H9 (cell line): Measurements from ENCODE around the gene OR6B2. TPM values are rescaled to one million over a fixed set of nuclear protein-coding genes. Genes with fewer than 3 reads are reported as not detected.

Experiments used
- DNase-seq: peaks from one replicate; pipeline ENCODE4 v3.0.0-alpha.2; 2017
- H2AFZ ChIP-seq: one replicate; pipeline ENCODE4 v1.6.1; 2013; ENCODE audit warnings: mild to moderate bottlenecking, low read length, control low read depth, moderate library complexity
- H2AK5ac ChIP-seq: 2 replicates; pipeline ENCODE4 v1.6.1; 2013; ENCODE audit warnings: low read length, control low read depth, mixed read lengths; ENCODE audit not compliant: insufficient read length
- H2BK120ac ChIP-seq: one replicate; pipeline ENCODE4 v1.6.1; 2013; ENCODE audit warnings: low read depth, mild to moderate bottlenecking, low read length, control low read depth, inconsistent platforms; ENCODE audit not compliant: poor library complexity, severe bottlenecking
- H2BK12ac ChIP-seq: 2 replicates; pipeline ENCODE4 v1.6.1; 2013; ENCODE audit warnings: low read length, control low read depth, mixed read lengths, low read depth; ENCODE audit not compliant: insufficient read length
- H2BK15ac ChIP-seq: 2 replicates; pipeline ENCODE4 v1.6.1; 2013; ENCODE audit warnings: low read depth, low read length, control low read depth
- H2BK20ac ChIP-seq: one replicate; pipeline ENCODE4 v1.6.1; 2013; ENCODE audit warnings: low read depth, mild to moderate bottlenecking, low read length, control low read depth, inconsistent platforms; ENCODE audit not compliant: poor library complexity, severe bottlenecking
- H2BK5ac ChIP-seq: 2 replicates; pipeline ENCODE4 v1.6.1; 2013; ENCODE audit warnings: low read length, control low read depth, mixed read lengths; ENCODE audit not compliant: insufficient read length
- H3K14ac ChIP-seq: 2 replicates; pipeline ENCODE4 v1.6.1; 2013; ENCODE audit warnings: low read length, control low read depth; ENCODE audit not compliant: insufficient read depth
- H3K18ac ChIP-seq: 2 replicates; pipeline ENCODE4 v1.6.1; 2013; ENCODE audit warnings: low read depth, mild to moderate bottlenecking, mixed read lengths, low read length, control low read depth; ENCODE audit not compliant: insufficient read length
- H3K23ac ChIP-seq: 2 replicates; pipeline ENCODE4 v1.6.1; 2013; ENCODE audit warnings: low read length, control low read depth, mixed read lengths, low read depth; ENCODE audit not compliant: insufficient read length
- H3K23me2 ChIP-seq: 2 replicates; pipeline ENCODE4 v1.6.1; 2013; ENCODE audit warnings: low read depth, mild to moderate bottlenecking, mixed read lengths, low read length, control low read depth; ENCODE audit not compliant: insufficient read length, poor library complexity, severe bottlenecking
- H3K27ac ChIP-seq: 2 replicates; pipeline ENCODE4 v1.5.1; 2013; ENCODE audit warnings: low read length, control low read depth, mixed read lengths, low read depth; ENCODE audit not compliant: insufficient read length
- H3K27me3 ChIP-seq: 2 replicates; pipeline ENCODE4 v1.6.1; 2013; ENCODE audit warnings: low read length, control low read depth, inconsistent platforms; ENCODE audit not compliant: insufficient read depth
- H3K4ac ChIP-seq: 2 replicates; pipeline ENCODE4 v1.6.1; 2013; ENCODE audit warnings: low read depth, mild to moderate bottlenecking, control low read depth, inconsistent platforms, low read length, moderate library complexity
- H3K4me1 ChIP-seq: 2 replicates; pipeline ENCODE4 v1.6.1; 2013; ENCODE audit warnings: low read length, control low read depth, inconsistent platforms; ENCODE audit not compliant: insufficient read depth
- H3K4me2 ChIP-seq: 2 replicates; pipeline ENCODE4 v1.6.1; 2013; ENCODE audit warnings: low read length, control low read depth, mixed read lengths; ENCODE audit not compliant: insufficient read length, insufficient read depth
- H3K56ac ChIP-seq: 2 replicates; pipeline ENCODE4 v1.6.1; 2013; ENCODE audit warnings: low read depth, mild to moderate bottlenecking, mixed read lengths, low read length, control low read depth; ENCODE audit not compliant: insufficient read length
- H3K79me1 ChIP-seq: 2 replicates; pipeline ENCODE4 v1.6.1; 2013; ENCODE audit warnings: low read depth, mild to moderate bottlenecking, moderate library complexity, low read length, control low read depth, inconsistent platforms; ENCODE audit not compliant: insufficient read depth, poor library complexity, severe bottlenecking
- H3K79me2 ChIP-seq: 2 replicates; pipeline ENCODE4 v1.6.1; 2013; ENCODE audit warnings: low read length, control low read depth, inconsistent platforms; ENCODE audit not compliant: insufficient read depth
- H3K9ac ChIP-seq: 2 replicates; pipeline ENCODE4 v1.6.1; 2013; ENCODE audit warnings: low read length, control low read depth, mixed read lengths; ENCODE audit not compliant: insufficient read length; ENCODE audit errors: extremely low read depth
- H3K9me3 ChIP-seq: one replicate; pipeline ENCODE4 v1.6.1; 2013; ENCODE audit warnings: low read depth, low read length, inconsistent platforms; ENCODE audit not compliant: control insufficient read depth
- H3T11ph ChIP-seq: one replicate; pipeline ENCODE4 v1.6.1; 2013; ENCODE audit warnings: mild to moderate bottlenecking, low read length, control low read depth, inconsistent platforms
- H4K20me1 ChIP-seq: one replicate; pipeline ENCODE4 v1.6.1; 2013; ENCODE audit not compliant: control insufficient read depth, insufficient read length, insufficient read depth
- H4K5ac ChIP-seq: 2 replicates; pipeline ENCODE4 v1.6.1; 2013; ENCODE audit warnings: low read depth, mild to moderate bottlenecking, mixed read lengths, low read length, control low read depth; ENCODE audit not compliant: insufficient read length
- H4K8ac ChIP-seq: replicated peaks from 2 replicates; pipeline ENCODE4 v1.6.1; 2013; ENCODE audit warnings: low read length, control low read depth, mixed read lengths, low read depth; ENCODE audit not compliant: insufficient read length
- H4K91ac ChIP-seq: 2 replicates; pipeline ENCODE4 v1.6.1; 2013; ENCODE audit warnings: low read depth, mild to moderate bottlenecking, moderate library complexity, mixed read lengths, low read length, control low read depth; ENCODE audit not compliant: insufficient read length
- H3K27ac Mint-ChIP-seq, 3 experiments: 2 replicates in 2 of 3; 3 replicates in 1 of 3; pipeline ENCODE4 v1.8.0; 2020 to 2021; ENCODE audit warnings: mixed read lengths in 3 of 3, mild to moderate bottlenecking in 1 of 3, moderate library complexity in 1 of 3
- H3K27me3 Mint-ChIP-seq: 2 replicates; pipeline ENCODE4 v1.8.0; 2021; ENCODE audit warnings: low read depth, mild to moderate bottlenecking, moderate library complexity, mixed read lengths
- H3K36me3 Mint-ChIP-seq, 3 experiments: 2 replicates in 2 of 3; 3 replicates in 1 of 3; pipeline ENCODE4 v1.8.0; 2020 to 2021; ENCODE audit warnings: low read depth in 3 of 3, mixed read lengths in 3 of 3; ENCODE audit not compliant: insufficient read depth in 1 of 3
- H3K4me1 Mint-ChIP-seq, 2 experiments: 2 replicates each; pipeline ENCODE4 v1.8.0; 2020; ENCODE audit warnings: mixed read lengths in 2 of 2
- H3K4me3 Mint-ChIP-seq, 2 experiments: 2 replicates in 1 of 2; 3 replicates in 1 of 2; pipeline ENCODE4 v1.8.0; 2020 to 2021; ENCODE audit warnings: mild to moderate bottlenecking in 2 of 2, mixed read lengths in 2 of 2, moderate library complexity in 1 of 2
- H3K9me3 Mint-ChIP-seq, 2 experiments: 2 replicates in 1 of 2; 3 replicates in 1 of 2; pipeline ENCODE4 v1.8.0; 2020; ENCODE audit warnings: mild to moderate bottlenecking in 2 of 2, mixed read lengths in 2 of 2, moderate library complexity in 1 of 2
- WGBS: extraction: QIAGEN DNeasy Blood & Tissue Kit; methylation state at CpG from one replicate; pipeline ENCODE4 v1.1.7; 2013; ENCODE audit warnings: missing lambda C conversion rate, low lambda C conversion rate, mixed read lengths; ENCODE audit not compliant: insufficient read length; ENCODE audit errors: extremely low coverage; 5-methylcytosine and 5-hydroxymethylcytosine counted together
- total RNA-seq: library from RNA; stranded (reverse); gene quantifications from 2 replicates; pipeline ENCODE4 v1.2.1, GENCODE V29; 2021
- TF ChIP-seq, protein P1 (sequence below): fragments of 200-600 bp; sonication (generic); conservative IDR thresholded peaks from 3 replicates; pipeline ENCODE4 v1.8.0; 2021; ENCODE audit warnings: antibody characterized with exemption, mild to moderate bottlenecking

The OR6B2 gene
- total RNA-seq, 1 experiment from 2014 or later: not detected

DNA sequence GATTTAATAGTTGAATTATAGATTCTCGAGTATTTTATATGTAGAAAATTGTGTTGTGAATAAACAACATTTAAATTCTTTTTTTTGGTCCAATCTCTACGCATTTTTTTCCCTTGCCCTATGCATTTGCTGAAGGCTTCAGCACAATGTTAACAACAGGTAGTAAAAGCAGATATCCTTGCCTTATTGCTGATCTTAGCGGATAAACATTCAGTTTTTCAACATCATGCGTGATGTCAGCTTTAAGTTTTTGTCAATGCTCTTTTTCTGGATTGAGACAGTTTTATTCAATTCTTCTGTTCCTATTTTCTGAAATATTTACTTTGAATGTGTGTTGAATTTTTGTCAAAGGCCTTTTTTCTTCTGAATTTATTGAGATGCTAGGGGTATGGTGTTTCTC lies 34.7 kb upstream of the OR6B2 start:
- H3K27ac ChIP-seq: no peak overlapping the region
- no peak overlapping the region for H2BK15ac ChIP-seq
- Mint-ChIP-seq H3K9me3 (peaks cover 0 to 2% of the 10 kb centered on the region in 2 experiments; a peak in 2 of 5 replicates), H3K4me3 (no peak overlapping the region), H3K36me3 (no peaks in the 10 kb centered on the region), H3K4me1 (peaks cover 11 to 13% of the 10 kb centered on the region in 2 experiments), H3K27me3 (no peaks in the 10 kb centered on the region), H3K27ac (no peak overlapping the region)
- H3T11ph ChIP-seq: no peak overlapping the region
- no peak overlapping the region for H3K14ac ChIP-seq
- H3K79me2 ChIP-seq: no peaks in the 10 kb centered on the region
- no peak overlapping the region for H2AFZ ChIP-seq
- no CpG with 5 or more reads among the region's 4 CpGs for WGBS
- no peaks in the 10 kb centered on the region for H3K27me3 ChIP-seq
- no peak for DNase-seq
- H3K79me1 ChIP-seq: no peaks in the 10 kb centered on the region
- H4K5ac ChIP-seq: no peak overlapping the region
- no peak overlapping the region for H2BK120ac ChIP-seq
- H2BK5ac ChIP-seq: no peak overlapping the region
- TF ChIP-seq, protein P1, sequence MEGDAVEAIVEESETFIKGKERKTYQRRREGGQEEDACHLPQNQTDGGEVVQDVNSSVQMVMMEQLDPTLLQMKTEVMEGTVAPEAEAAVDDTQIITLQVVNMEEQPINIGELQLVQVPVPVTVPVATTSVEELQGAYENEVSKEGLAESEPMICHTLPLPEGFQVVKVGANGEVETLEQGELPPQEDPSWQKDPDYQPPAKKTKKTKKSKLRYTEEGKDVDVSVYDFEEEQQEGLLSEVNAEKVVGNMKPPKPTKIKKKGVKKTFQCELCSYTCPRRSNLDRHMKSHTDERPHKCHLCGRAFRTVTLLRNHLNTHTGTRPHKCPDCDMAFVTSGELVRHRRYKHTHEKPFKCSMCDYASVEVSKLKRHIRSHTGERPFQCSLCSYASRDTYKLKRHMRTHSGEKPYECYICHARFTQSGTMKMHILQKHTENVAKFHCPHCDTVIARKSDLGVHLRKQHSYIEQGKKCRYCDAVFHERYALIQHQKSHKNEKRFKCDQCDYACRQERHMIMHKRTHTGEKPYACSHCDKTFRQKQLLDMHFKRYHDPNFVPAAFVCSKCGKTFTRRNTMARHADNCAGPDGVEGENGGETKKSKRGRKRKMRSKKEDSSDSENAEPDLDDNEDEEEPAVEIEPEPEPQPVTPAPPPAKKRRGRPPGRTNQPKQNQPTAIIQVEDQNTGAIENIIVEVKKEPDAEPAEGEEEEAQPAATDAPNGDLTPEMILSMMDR: no peak
- no peak overlapping the region for H4K91ac ChIP-seq
- H3K4me1 ChIP-seq: 0 out of 2 replicates have a peak, but pooled peaks cover 2% of the 10 kb centered on the region
- no peak overlapping the region for H3K4me2 ChIP-seq
- H4K20me1 ChIP-seq: no peaks in the 10 kb centered on the region
- no peaks in the 10 kb centered on the region for H3K9me3 ChIP-seq
- no peak overlapping the region for H2BK20ac ChIP-seq
- no peak overlapping the region for H2AK5ac ChIP-seq
- no peak overlapping the region for H2BK12ac ChIP-seq
- H3K56ac ChIP-seq: no peak overlapping the region
- H4K8ac ChIP-seq: no peak overlapping the region
- no peak overlapping the region for H3K9ac ChIP-seq
- no peaks in the 10 kb centered on the region for H3K23me2 ChIP-seq
- no peak overlapping the region for H3K23ac ChIP-seq
- no peak overlapping the region for H3K18ac ChIP-seq
- no peak overlapping the region for H3K4ac ChIP-seq
